Measurements from ENCODE around the gene ZFHX3.
A peak's percentile ranks its signal among the peaks of the same experiment; 100 is the strongest.

ZFHX3 gene

GRCh38 chr16:73071131-73071940, 23.4 kb upstream of the ZFHX3 start:
- TF ChIP-seq Cebpa-rat (IDR thresholded peaks at IDR 0.05) = no peak
- Histone ChIP-seq H3K36me3 (no peaks in the 10 kb centered on the region), H3K9ac (peak overlapping the region in 2 of 11 experiments; percentile 29 to 35; a peak in 2 of 22 replicates), H3K27ac (no peak overlapping the region; a peak in 2 of 22 replicates), H3K4me1 (peaks cover 13 to 64% (median 28%) of the 10 kb centered on the region in 10 experiments), H4K20me1 (peaks cover 0 to 16% (median 0%) of the 10 kb centered on the region in 11 experiments; a peak in 9 of 22 replicates), H3K4me3 (no peak overlapping the region), H3K9me3 (replicated peaks in 1 of 11) (no peaks in the 10 kb centered on the region), H3K4me2 (peak overlapping the region; percentile 13 to 74 (median 41); a peak in 16 of 22 replicates), H3K27me3 (peaks cover 12 to 70% (median 65%) of the 10 kb centered on the region in 11 experiments)

- H3K4me1 ChIP-seq = peaks cover 20 to 71% (median 37%) of the 10 kb centered on the region in 10 experiments
- H4K20me1 ChIP-seq = peaks cover 0 to 32% (median 6%) of the 10 kb centered on the region in 11 experiments; a peak in 13 of 22 replicates
- peak overlapping the region in 4 of 11 experiments; percentile 81 to 97 (median 96); a peak in 7 of 22 replicates for H3K27ac ChIP-seq
- TF ChIP-seq Cebpa-rat (IDR thresholded peaks at IDR 0.05) = no peak
- H3K9me3 ChIP-seq (replicated peaks in 1 of 11) = no peaks in the 10 kb centered on the region
- peak overlapping the region in 4 of 11 experiments; percentile 87 to 98 (median 89); a peak in 8 of 22 replicates for H3K4me2 ChIP-seq
- H3K36me3 ChIP-seq = no peaks in the 10 kb centered on the region
- H3K27me3 ChIP-seq = peaks cover 28 to 86% (median 81%) of the 10 kb centered on the region in 11 experiments
- peak overlapping the region in 3 of 11 experiments; percentile 82 to 88 (median 87); a peak in 5 of 22 replicates for H3K9ac ChIP-seq
- peak overlapping the region in 1 of 10 experiments; percentile 20; a peak in 1 of 20 replicates for H3K4me3 ChIP-seq
These were observed 21.8 kb upstream of the ZFHX3 start for GRCh38 chr16:73069581-73070262.

- Histone ChIP-seq H3K36me3 (no peaks in the 10 kb centered on the region), H3K27me3 (peaks cover 37 to 96% (median 91%) of the 10 kb centered on the region in 11 experiments), H4K20me1 (peaks cover 0 to 41% (median 15%) of the 10 kb centered on the region in 11 experiments; a peak in 15 of 22 replicates), H3K27ac (peak overlapping the region in 6 of 11 experiments; percentile 35 to 97 (median 88); a peak in 11 of 22 replicates), H3K9me3 (replicated peaks in 1 of 11) (no peaks in the 10 kb centered on the region), H3K4me1 (peaks cover 29 to 81% (median 46%) of the 10 kb centered on the region in 10 experiments), H3K9ac (peak overlapping the region in 5 of 11 experiments; percentile 30 to 88 (median 82); a peak in 9 of 22 replicates), H3K4me2 (peak overlapping the region in 7 of 11 experiments; percentile 12 to 98 (median 87); a peak in 14 of 22 replicates), H3K4me3 (peak overlapping the region in 3 of 10 experiments; percentile 20 to 49 (median 41); a peak in 5 of 20 replicates)
- peak in 1 of 11 experiments; percentile 18; a peak in 2 of 22 replicates for TF ChIP-seq Cebpa-rat (IDR thresholded peaks at IDR 0.05)
These were observed 20.8 kb upstream of the ZFHX3 start for GRCh38 chr16:73068541-73069401.

- Histone ChIP-seq H3K9me3 (replicated peaks in 1 of 11) (no peaks in the 10 kb centered on the region), H3K27me3 (peaks cover 46 to 100% (median 98%) of the 10 kb centered on the region in 11 experiments), H3K4me1 (peaks cover 31 to 89% (median 52%) of the 10 kb centered on the region in 10 experiments), H3K27ac (peak overlapping the region in 6 of 11 experiments; percentile 35 to 97 (median 88); a peak in 10 of 22 replicates), H3K4me2 (peak overlapping the region in 6 of 11 experiments; percentile 31 to 98 (median 88); a peak in 12 of 22 replicates), H4K20me1 (peaks cover 0 to 50% (median 23%) of the 10 kb centered on the region in 11 experiments; a peak in 15 of 22 replicates), H3K9ac (peak overlapping the region in 4 of 11 experiments; percentile 63 to 88 (median 84); a peak in 6 of 22 replicates), H3K4me3 (no peak overlapping the region), H3K36me3 (no peaks in the 10 kb centered on the region)
- no peak for TF ChIP-seq Cebpa-rat (IDR thresholded peaks at IDR 0.05)
These were observed 20.0 kb upstream of the ZFHX3 start for GRCh38 chr16:73067671-73068540.

GRCh38 chr16:73066927-73067670, 19.2 kb upstream of the ZFHX3 start:
- H3K4me2 ChIP-seq = peak overlapping the region; percentile 55 to 98 (median 87); a peak in 19 of 22 replicates
- TF ChIP-seq Cebpa-rat (IDR thresholded peaks at IDR 0.05) = no peak

GRCh38 chr16:73066331-73066926, 18.5 kb upstream of the ZFHX3 start:
- Histone ChIP-seq H3K9ac (peak overlapping the region in 5 of 11 experiments; percentile 23 to 68 (median 49); a peak in 8 of 22 replicates), H3K4me2 (peak overlapping the region; percentile 54 to 98 (median 79)), H3K4me1 (peaks cover 31 to 96% (median 52%) of the 10 kb centered on the region in 10 experiments), H3K27ac (peak overlapping the region in 4 of 11 experiments; percentile 44 to 97 (median 78); a peak in 9 of 22 replicates), H3K4me3 (peak overlapping the region in 9 of 10 experiments; percentile 8 to 50 (median 38); a peak in 13 of 20 replicates), H4K20me1 (peaks cover 6 to 59% (median 31%) of the 10 kb centered on the region in 11 experiments; a peak in 17 of 22 replicates), H3K9me3 (replicated peaks in 1 of 11) (no peaks in the 10 kb centered on the region), H3K36me3 (no peaks in the 10 kb centered on the region), H3K27me3 (peaks cover 61 to 100% (median 99%) of the 10 kb centered on the region in 11 experiments)
- no peak for TF ChIP-seq Cebpa-rat (IDR thresholded peaks at IDR 0.05)

More at GRCh38 chr16:73066927-73067670, 19.2 kb upstream of the ZFHX3 start:
- Histone ChIP-seq H3K36me3 (no peaks in the 10 kb centered on the region), H3K4me1 (peaks cover 31 to 97% (median 55%) of the 10 kb centered on the region in 10 experiments), H3K27me3 (peaks cover 54 to 100% (median 99%) of the 10 kb centered on the region in 11 experiments), H3K9me3 (replicated peaks in 1 of 11) (no peaks in the 10 kb centered on the region), H4K20me1 (peaks cover 2 to 58% (median 31%) of the 10 kb centered on the region in 11 experiments; a peak in 17 of 22 replicates), H3K4me3 (peak overlapping the region in 3 of 10 experiments; percentile 18 to 50 (median 49); a peak in 3 of 20 replicates), H3K9ac (peak overlapping the region in 2 of 11 experiments; percentile 68 to 87; a peak in 5 of 22 replicates), H3K27ac (peak overlapping the region in 4 of 11 experiments; percentile 44 to 97 (median 96); a peak in 7 of 22 replicates)

Data from BLaER1 treated with 17β-estradiol and CSF1 and Interleukin-3, amounts not matched to agents 10 nM and 100 nM (cell line).